A549 (cell line): ENCODE results near the gene ALDH1B1. TPM values are rescaled to one million over a fixed set of nuclear protein-coding genes. Genes with fewer than 3 reads are reported as not detected.

Experiments used
- ATAC-seq, 2 experiments: fragments of 200-7000 bp in 1 of 2; fragments of >200 bp in 1 of 2; cut with Nextera tagmentation in 1 of 2; cut with Tn5 transposase in 1 of 2; 3 replicates each; pipeline versions ENCODE4 v1.8.0 to v1.9.1; 2018 to 2020; ENCODE audit warnings: mild to moderate bottlenecking in 1 of 2, moderate library complexity in 1 of 2
- CTCF ChIA-PET: fragments of 300-600 bp; sonication (Branson Sonifier 250); formaldehyde crosslinking; extraction: SDS; loops from one replicate; lab custom pipeline; 2021; ENCODE audit warnings: antibody characterized with exemption, inconsistent platforms; lab: Yijun Ruan, JAX
- POLR2A ChIA-PET: fragments of 350-600 bp; formaldehyde crosslinking; extraction: SDS; loops from one replicate; lab custom pipeline; 2021; ENCODE audit warnings: antibody characterized with exemption, inconsistent platforms; lab: Yijun Ruan, JAX
- DNase-seq, 2 experiments: peaks; one replicate each; pipeline versions ENCODE4 v3.0.0 to v3.0.0-alpha.2; 2011 to 2016; ENCODE audit warnings: low read depth in 1 of 2, low spot score in 1 of 2
- FAIRE-seq: peaks from 2 replicates; lab custom pipeline; 2011; peaks lifted over from hg19 to GRCh38; lab: Jason Lieb, UNC
- H3K27ac ChIP-seq, 2 experiments: fragments of >200 bp; sonication (Bioruptor Twin); formaldehyde crosslinking; 3 replicates each; pipeline ENCODE4 v1.5.1; 2016 to 2017
- H3K4me1 ChIP-seq: fragments of >200 bp; sonication (Bioruptor Twin); formaldehyde crosslinking; 3 replicates; pipeline ENCODE4 v1.6.1; 2016
- H3K4me2 ChIP-seq: fragments of >200 bp; sonication (Bioruptor Twin); formaldehyde crosslinking; 3 replicates; pipeline ENCODE4 v1.6.1; 2016
- H3K4me3 ChIP-seq: fragments of >200 bp; sonication (Bioruptor Twin); formaldehyde crosslinking; 3 replicates; pipeline ENCODE4 v1.5.1; 2016
- H3K9me3 ChIP-seq: fragments of >200 bp; sonication (Bioruptor Twin); formaldehyde crosslinking; 3 replicates; pipeline ENCODE4 v1.6.1; 2016
- BCL3 ChIP-seq: fragments of >200 bp; sonication (Bioruptor Twin); formaldehyde crosslinking; IDR thresholded peaks from 3 replicates; pipeline ENCODE4 v1.6.1; 2016
- CHD2 ChIP-seq: fragments of 150-350 bp; IDR thresholded peaks from 2 replicates; pipeline ENCODE4 v1.6.1; 2014; ENCODE audit warnings: low read length; ENCODE audit not compliant: partially characterized antibody
- CHD4 ChIP-seq: fragments of 200-600 bp; sonication (generic); IDR thresholded peaks from 2 replicates; pipeline ENCODE4 v1.6.1; 2016; ENCODE audit warnings: antibody characterized with exemption, mild to moderate bottlenecking, borderline replicate concordance
- E2F6 ChIP-seq: IDR thresholded peaks from 2 replicates; pipeline ENCODE4 v1.6.1; 2012; ENCODE audit warnings: low read depth, borderline replicate concordance
- EHMT2 ChIP-seq: fragments of 200-600 bp; sonication (generic); IDR thresholded peaks from 2 replicates; pipeline ENCODE4 v1.6.1; 2016; ENCODE audit warnings: antibody characterized with exemption, low read depth, mild to moderate bottlenecking, moderate library complexity
- EP300 ChIP-seq, 2 experiments: fragments of >200 bp; sonication (Bioruptor Twin); formaldehyde crosslinking; IDR thresholded peaks; 2 replicates in 1 of 2; 3 replicates in 1 of 2; pipeline ENCODE4 v1.6.1; 2016 to 2017
- FOSL2 ChIP-seq, 2 experiments: fragments of 450-650 bp in 1 of 2; fragments of >200 bp in 1 of 2; sonication (Bioruptor Twin) in 1 of 2; formaldehyde crosslinking; IDR thresholded peaks; 2 replicates each; pipeline versions ENCODE4 v1.5.0 to v1.6.1; 2016 to 2020; ENCODE audit warnings: mild to moderate bottlenecking in 1 of 2, moderate library complexity in 1 of 2
- FOXS1 ChIP-seq: fragments of 250-450 bp; sonication (Bioruptor Pico); IDR thresholded peaks from 2 replicates; pipeline ENCODE4 v1.5.0; 2020; ENCODE audit warnings: mild to moderate bottlenecking, moderate library complexity
- GATA3 ChIP-seq: IDR thresholded peaks from 2 replicates; pipeline ENCODE4 v1.6.1; 2012; ENCODE audit warnings: borderline replicate concordance
- HEYL ChIP-seq: fragments of 250-450 bp; sonication (Bioruptor Pico); IDR thresholded peaks from 2 replicates; pipeline ENCODE4 v1.8.0; 2021; ENCODE audit warnings: mild to moderate bottlenecking, moderate library complexity
- HMGXB4 ChIP-seq: fragments of 250-450 bp; sonication (Bioruptor Pico); IDR thresholded peaks from 2 replicates; pipeline ENCODE4 v1.5.0; 2021; ENCODE audit warnings: mild to moderate bottlenecking, moderate library complexity, borderline replicate concordance
- HOXA7 ChIP-seq: fragments of 250-450 bp; sonication (Bioruptor Pico); IDR thresholded peaks from 2 replicates; pipeline ENCODE4 v1.5.0; 2020; ENCODE audit warnings: mild to moderate bottlenecking, moderate library complexity
- HOXB13 ChIP-seq: fragments of 250-450 bp; sonication (Bioruptor Pico); IDR thresholded peaks from 2 replicates; pipeline ENCODE4 v1.5.0; 2020; ENCODE audit warnings: low read depth, mild to moderate bottlenecking, moderate library complexity
- HOXB5 ChIP-seq: fragments of 250-450 bp; sonication (Bioruptor Pico); IDR thresholded peaks from 2 replicates; pipeline ENCODE4 v1.5.0; 2020; ENCODE audit warnings: mild to moderate bottlenecking, moderate library complexity
- JUN ChIP-seq, 2 experiments: fragments of >200 bp; sonication (Bioruptor Twin); formaldehyde crosslinking; IDR thresholded peaks; 2 replicates in 1 of 2; 3 replicates in 1 of 2; pipeline ENCODE4 v1.6.1; 2016 to 2017
- JUNB ChIP-seq: fragments of >200 bp; sonication (Bioruptor Twin); formaldehyde crosslinking; IDR thresholded peaks from 2 replicates; pipeline ENCODE4 v1.6.1; 2016
- KDM1A ChIP-seq: fragments of 200-600 bp; sonication (generic); IDR thresholded peaks from 2 replicates; pipeline ENCODE4 v1.6.1; 2016; ENCODE audit warnings: low read depth, mild to moderate bottlenecking
- KDM5A ChIP-seq: fragments of 200-600 bp; sonication (generic); IDR thresholded peaks from 2 replicates; pipeline ENCODE4 v1.6.1; 2016; ENCODE audit warnings: antibody characterized with exemption, mild to moderate bottlenecking
- MAZ ChIP-seq: fragments of 150-350 bp; IDR thresholded peaks from 2 replicates; pipeline ENCODE4 v1.6.1; 2014; ENCODE audit warnings: antibody characterized with exemption, low read depth, low read length, borderline replicate concordance
- MYC ChIP-seq: IDR thresholded peaks from 2 replicates; pipeline ENCODE4 v1.6.1; 2012; ENCODE audit warnings: mild to moderate bottlenecking, inconsistent platforms, low read length, improper control_type of control experiment, borderline replicate concordance
- POLR2A ChIP-seq: IDR thresholded peaks from 2 replicates; pipeline ENCODE4 v1.6.1; 2012; ENCODE audit warnings: mild to moderate bottlenecking, low read length
- RAD21 ChIP-seq, 2 experiments: fragments of >200 bp in 1 of 2; sonication (Bioruptor Twin) in 1 of 2; formaldehyde crosslinking in 1 of 2; IDR thresholded peaks in 1 of 2; conservative IDR thresholded peaks in 1 of 2; 2 replicates in 1 of 2; 3 replicates in 1 of 2; pipeline ENCODE4 v1.6.1; 2012 to 2018; ENCODE audit warnings: inconsistent platforms in 1 of 2
- TFCP2L1 ChIP-seq: fragments of 250-450 bp; sonication (Bioruptor Pico); IDR thresholded peaks from 2 replicates; pipeline ENCODE4 v1.5.0; 2021; ENCODE audit warnings: mild to moderate bottlenecking
- USF2 ChIP-seq: fragments of 450-650 bp; IDR thresholded peaks from 2 replicates; pipeline ENCODE4 v1.6.1; 2014; ENCODE audit warnings: antibody characterized with exemption
- ZC3H11A ChIP-seq: fragments of 450-650 bp; IDR thresholded peaks from 2 replicates; pipeline ENCODE4 v1.6.1; 2014; ENCODE audit warnings: antibody characterized with exemption, mild to moderate bottlenecking
- WGBS: methylation state at CpG from one replicate; pipeline ENCODE4 v1.1.6; 2017; ENCODE audit errors: missing lambda C conversion rate; 5-methylcytosine and 5-hydroxymethylcytosine counted together
- polyA plus RNA-seq, 4 experiments: library from polyadenylated mRNA; depleted of rRNA in 3 of 4; stranded (reverse); fragments of >200 nt; fragmentation: RNase III in 1 of 4; extraction: RNeasy Plus Mini Kit Qiagen cat#74134 plus additional on column Dnase treatment in 1 of 4; gene quantifications; 2 replicates in 3 of 4; 3 replicates in 1 of 4; pipeline ENCODE4 v1.2.3, GENCODE V29; 2011 to 2017
- TF ChIP-seq, protein P1 (sequence below): IDR thresholded peaks from 2 replicates; pipeline ENCODE4 v1.6.1; 2012
- TF ChIP-seq, protein P2 (sequence below): fragments of 150-350 bp; IDR thresholded peaks from 2 replicates; pipeline ENCODE4 v1.6.1; 2014; ENCODE audit warnings: low read depth, mild to moderate bottlenecking, low read length

ALDH1B1 gene
- polyA plus RNA-seq, 2 of the 4 experiments (the other 2 are of a cell fraction), result 40.2 to 71.8 TPM

DNA sequence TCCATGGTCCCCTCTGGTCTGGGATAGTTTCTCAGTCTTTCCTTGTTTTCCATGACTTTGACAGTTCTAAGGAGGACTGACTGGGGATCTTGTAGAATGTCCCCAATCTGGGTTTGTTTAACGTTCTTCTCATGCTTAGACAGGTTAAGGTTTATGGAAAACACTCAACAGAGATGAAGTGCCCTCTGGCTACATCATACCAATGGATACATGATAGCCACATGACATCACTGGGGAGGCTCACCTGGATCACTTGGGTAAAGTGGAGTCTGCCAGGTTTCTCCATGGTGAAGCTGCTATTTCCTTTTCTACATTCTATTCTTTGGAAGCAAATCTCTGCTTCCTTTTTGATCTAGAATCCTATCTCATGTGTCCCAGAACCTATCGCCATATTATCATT lies 23.8 kb upstream of the ALDH1B1 start:
- TF ChIP-seq FOXS1, result no peak
- TF ChIP-seq HOXB13 (CRISPR knock-in tag), result no peak
- TF ChIP-seq ZC3H11A, result no peak
- TF ChIP-seq KDM1A, result no peak
- no peak for TF ChIP-seq JUN (IDR thresholded peaks at IDR 0.05)
- TF ChIP-seq TFCP2L1, result no peak
- no peak for TF ChIP-seq EHMT2
- TF ChIP-seq BCL3, result no peak
- TF ChIP-seq JUNB, result no peak
- TF ChIP-seq E2F6, result no peak
- no peak for TF ChIP-seq HOXA7 (CRISPR knock-in tag)
- TF ChIP-seq HMGXB4 (CRISPR knock-in tag), result no peak
- TF ChIP-seq MAZ, result no peak
- no peak for TF ChIP-seq CHD2
- ATAC-seq, result no peak
- 40% methylated on average over 2 of the region's 2 CpGs for WGBS
- Histone ChIP-seq H3K4me2 (no peak overlapping the region), H3K4me3 (no peak overlapping the region), H3K4me1 (no peaks in the 10 kb centered on the region), H3K9me3 (no peaks in the 10 kb centered on the region), H3K27ac (no peak overlapping the region)
- no peak for FAIRE-seq
- ChIA-PET POLR2A (no interaction called here), CTCF (interaction anchor here (1.0 to 2.4 kb wide), 2 partner anchors 20 to 464 kb away, joined by 3 to 8 read pairs; no protein-coding TSS in a partner anchor)
- no peak for DNase-seq

DNA sequence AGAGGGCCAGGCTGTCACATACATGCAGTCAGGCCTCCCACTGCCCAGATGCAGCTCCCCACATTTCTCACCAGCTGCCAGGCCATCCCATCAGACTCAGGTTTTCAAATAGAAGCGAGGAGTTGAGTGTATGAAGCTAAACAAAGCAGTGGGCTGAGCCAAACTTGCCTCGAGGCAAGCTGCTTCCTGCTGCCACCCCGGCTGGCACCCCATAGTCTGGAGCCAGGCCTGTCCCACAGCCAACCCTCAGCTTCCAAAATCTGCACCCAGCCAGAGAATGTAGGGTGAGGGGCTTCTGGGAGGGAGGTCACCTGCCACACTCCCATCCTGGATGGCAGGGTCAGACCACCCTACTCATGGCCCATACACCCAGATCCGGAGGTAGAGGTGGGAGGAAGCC lies 22.3 kb upstream of the ALDH1B1 start:
- TF ChIP-seq BCL3 (no peak), USF2 (no peak), KDM5A (no peak), JUNB (no peak), MYC (no peak), HOXB5 (CRISPR knock-in tag) (no peak), ZC3H11A (no peak), GATA3 (no peak), CHD4 (no peak), RAD21 (conservative IDR thresholded peaks at IDR 0.05 in 1 of 2, IDR thresholded peaks at IDR 0.05 in 1 of 2) (no peak), FOSL2 (IDR thresholded peaks at IDR 0.05) (no peak), FOSL2 (CRISPR knock-in tag; IDR thresholded peaks at IDR 0.05) (no peak), POLR2A (no peak), HEYL (no peak), EP300 (IDR thresholded peaks at IDR 0.05) (no peak)
- TF ChIP-seq, protein P1, sequence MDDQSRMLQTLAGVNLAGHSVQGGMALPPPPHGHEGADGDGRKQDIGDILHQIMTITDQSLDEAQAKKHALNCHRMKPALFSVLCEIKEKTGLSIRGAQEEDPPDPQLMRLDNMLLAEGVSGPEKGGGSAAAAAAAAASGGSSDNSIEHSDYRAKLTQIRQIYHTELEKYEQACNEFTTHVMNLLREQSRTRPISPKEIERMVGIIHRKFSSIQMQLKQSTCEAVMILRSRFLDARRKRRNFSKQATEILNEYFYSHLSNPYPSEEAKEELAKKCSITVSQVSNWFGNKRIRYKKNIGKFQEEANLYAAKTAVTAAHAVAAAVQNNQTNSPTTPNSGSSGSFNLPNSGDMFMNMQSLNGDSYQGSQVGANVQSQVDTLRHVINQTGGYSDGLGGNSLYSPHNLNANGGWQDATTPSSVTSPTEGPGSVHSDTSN, result no peak
- TF ChIP-seq, protein P2, sequence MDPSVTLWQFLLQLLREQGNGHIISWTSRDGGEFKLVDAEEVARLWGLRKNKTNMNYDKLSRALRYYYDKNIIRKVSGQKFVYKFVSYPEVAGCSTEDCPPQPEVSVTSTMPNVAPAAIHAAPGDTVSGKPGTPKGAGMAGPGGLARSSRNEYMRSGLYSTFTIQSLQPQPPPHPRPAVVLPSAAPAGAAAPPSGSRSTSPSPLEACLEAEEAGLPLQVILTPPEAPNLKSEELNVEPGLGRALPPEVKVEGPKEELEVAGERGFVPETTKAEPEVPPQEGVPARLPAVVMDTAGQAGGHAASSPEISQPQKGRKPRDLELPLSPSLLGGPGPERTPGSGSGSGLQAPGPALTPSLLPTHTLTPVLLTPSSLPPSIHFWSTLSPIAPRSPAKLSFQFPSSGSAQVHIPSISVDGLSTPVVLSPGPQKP, result no peak
- TF ChIP-seq, all 56 proteins: peak for 0
- Histone ChIP-seq H3K27ac (no peak overlapping the region), H3K4me3 (no peak overlapping the region), H3K9me3 (no peaks in the 10 kb centered on the region), H3K4me2 (no peak overlapping the region), H3K4me1 (no peaks in the 10 kb centered on the region)
- 47% methylated on average over 2 of the region's 4 CpGs for WGBS
- DNase-seq (no peak), ATAC-seq (no peak), FAIRE-seq (no peak)
- CTCF ChIA-PET, result interaction anchor here (0.8 to 4.5 kb wide), 14 partner anchors 9 to 511 kb away, joined by 3 to 35 read pairs (median 4); partner anchors contain the start of gene ALDH1B1
- POLR2A ChIA-PET, result no interaction called here
